T47D (cell line): ENCODE results near the gene SLC12A1.
A peak's percentile ranks its signal among the peaks of the same experiment; 100 is the strongest.

Source experiments
- DNase-seq, 2 experiments: peaks; one replicate each; pipeline versions ENCODE4 v3.0.0 to v3.0.0-alpha.2; 2011 to 2012; ENCODE audit warnings: low read depth in 1 of 2, low spot score in 1 of 2
- JUND ChIP-seq: IDR thresholded peaks from 2 replicates; pipeline ENCODE4 v1.6.1; 2012; ENCODE audit warnings: low read depth
- in situ Hi-C: cut with HindIII; loops from 2 replicates; pipeline ENCODE4 v1.10.0; 2016; ENCODE audit warnings: low sequenced_read_pairs, low pct_unique_long_range_greater_than_20kb

Gene SLC12A1

DNA sequence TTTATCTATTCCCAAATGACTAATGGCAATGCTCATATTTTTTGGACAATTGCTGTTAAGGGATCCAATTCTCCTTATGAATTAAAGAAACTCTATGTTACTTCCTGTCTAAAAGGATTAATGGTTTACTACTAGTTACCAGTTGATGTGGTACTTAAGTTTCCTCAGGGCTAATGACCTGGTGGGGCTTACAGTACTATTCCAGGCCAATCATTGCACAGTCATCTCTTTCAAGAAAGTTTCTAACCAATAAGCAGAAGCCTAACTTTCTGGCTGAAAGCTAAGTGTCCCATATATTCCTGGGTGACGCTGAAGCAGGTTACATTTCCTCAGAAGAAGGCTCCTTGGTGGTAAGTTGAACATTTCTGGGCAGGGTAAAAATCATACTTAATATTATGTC is at the start of gene SLC12A1:
TSS of gene SLC12A1 (plus strand) at position 322 of the 400 bp plus-strand sequence. CDS start 1,418 bp downstream, outside the sequence.
- in situ Hi-C loops = no loop called here
- DNase-seq = no peak
- no peak for TF ChIP-seq JUND

DNA sequence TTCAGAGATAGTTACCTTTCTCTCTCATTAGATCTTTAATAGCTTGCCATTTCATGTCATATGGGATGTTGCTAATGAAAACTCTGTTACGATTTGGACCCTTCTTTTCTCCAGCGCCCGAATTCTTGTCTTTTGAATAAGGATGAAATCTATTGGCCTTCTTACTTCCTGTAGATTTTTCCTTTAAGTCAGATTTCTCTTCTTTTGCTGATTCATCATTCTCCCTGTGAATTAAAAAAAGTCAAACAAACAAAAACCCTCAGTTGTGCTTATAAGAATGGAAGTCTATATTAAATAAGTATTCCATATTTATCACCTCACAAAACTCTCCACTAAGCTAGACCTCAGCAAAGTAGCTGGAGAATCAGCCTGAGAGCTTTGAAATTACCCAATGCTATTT is 37.5 kb upstream of the SLC12A1 start:
- no peak for TF ChIP-seq JUND
- no peak for DNase-seq
- in situ Hi-C loops = no loop called here

DNA sequence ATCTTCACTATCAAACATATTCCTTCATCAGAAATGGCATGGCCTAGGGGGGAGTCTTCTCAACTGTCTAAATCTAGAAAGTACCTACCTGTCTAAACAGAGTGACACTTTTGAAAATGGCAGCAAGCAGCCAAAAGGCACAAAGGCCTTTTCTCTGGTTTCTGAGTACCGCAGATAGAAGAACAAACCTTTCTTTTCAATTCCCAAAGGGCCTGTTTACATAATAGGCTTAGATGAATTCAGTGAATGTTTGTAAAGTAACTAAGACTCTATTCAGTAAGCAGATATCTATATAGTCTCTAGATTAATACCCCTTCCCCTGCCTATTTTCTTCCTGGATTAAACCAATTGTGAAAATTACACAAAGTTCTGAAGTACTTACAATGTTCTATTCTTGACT is 35.1 kb upstream of the SLC12A1 start:
- in situ Hi-C loops = no loop called here
- DNase-seq = no peak
- TF ChIP-seq JUND = no peak

DNA sequence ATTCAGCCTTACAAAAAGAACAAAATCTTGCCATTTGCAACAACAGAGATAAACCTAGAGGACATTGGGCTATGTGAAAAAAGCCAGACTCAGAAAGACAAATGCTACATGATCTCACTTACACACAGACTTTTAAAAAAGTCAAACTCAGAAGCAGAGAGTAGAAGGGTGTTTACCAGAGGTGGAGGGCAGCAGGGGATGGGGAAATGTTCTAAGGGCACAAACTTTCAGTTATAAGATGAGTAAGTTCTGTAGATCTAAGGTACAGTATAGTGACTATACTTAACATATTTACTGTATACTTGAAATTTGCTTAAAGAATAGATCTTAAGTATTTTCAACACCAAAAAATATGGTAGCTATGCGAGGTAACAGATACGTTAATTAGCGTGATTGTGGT is 31.0 kb upstream of the SLC12A1 start:
- in situ Hi-C loops = no loop called here
- DNase-seq = no peak
- no peak for TF ChIP-seq JUND

DNA sequence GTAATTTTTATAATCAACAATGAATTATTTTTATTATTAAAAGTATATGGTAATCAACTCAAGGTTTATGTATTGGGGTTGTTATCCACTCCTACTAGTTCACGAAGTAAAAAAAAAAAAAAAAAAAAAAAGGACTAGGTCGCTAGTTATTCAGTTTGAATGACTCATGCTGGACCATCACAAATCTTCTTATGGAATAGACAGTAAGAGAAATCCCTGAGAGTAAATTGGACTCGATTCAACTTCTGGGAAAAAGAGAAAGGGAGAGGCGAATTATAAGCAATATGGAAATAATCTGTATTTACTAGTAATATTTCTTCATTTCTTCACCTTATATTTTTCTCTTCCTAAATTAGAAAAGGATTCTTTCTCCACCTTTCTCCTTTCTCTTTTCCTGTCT is 30.0 kb upstream of the SLC12A1 start:
- no peak for TF ChIP-seq JUND
- in situ Hi-C loops = no loop called here
- DNase-seq = no peak

DNA sequence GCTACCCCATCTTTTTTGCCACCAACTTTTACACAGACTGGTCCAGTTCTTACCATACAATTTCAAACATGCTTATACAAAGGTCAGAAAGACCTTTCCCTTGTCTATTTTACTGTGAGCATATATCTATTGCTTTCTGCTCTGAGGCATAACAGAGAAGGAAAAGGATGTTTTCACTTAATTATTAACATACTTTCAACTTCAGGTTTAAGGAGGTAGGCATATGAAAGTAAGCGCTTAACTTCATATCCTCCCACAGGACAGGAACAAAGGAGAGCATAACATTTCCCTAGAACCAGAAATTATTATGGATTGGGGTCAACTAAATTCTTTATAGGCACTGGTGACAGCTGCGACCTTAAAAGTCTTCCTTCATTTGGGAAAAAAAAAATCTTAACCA is 29.1 kb upstream of the SLC12A1 start:
- no peak for TF ChIP-seq JUND
- in situ Hi-C loops = no loop called here

DNA sequence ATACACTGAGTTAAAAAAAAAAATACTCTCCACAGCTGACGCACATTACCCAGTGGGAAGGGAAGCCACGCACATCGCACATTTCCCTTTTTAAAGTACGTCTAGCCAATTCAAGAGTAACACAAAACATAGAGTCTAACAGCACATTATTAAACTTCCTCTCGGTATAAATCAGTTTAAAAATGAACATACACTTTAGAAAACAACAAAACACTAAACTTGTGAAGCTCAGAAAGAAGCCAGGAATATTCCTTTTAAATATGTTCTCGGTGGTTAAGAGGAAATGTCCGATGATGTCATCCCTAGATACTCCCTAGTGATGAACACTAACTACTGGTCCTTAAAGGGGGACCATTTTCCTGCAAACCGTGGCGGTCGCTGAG is 28.7 kb upstream of the SLC12A1 start:
- in situ Hi-C loops = no loop called here
- peak; percentile 23 to 56 for DNase-seq
- TF ChIP-seq JUND = no peak

More for the DNA sequence above, 29.1 kb upstream of the SLC12A1 start:
- no peak for DNase-seq

DNA sequence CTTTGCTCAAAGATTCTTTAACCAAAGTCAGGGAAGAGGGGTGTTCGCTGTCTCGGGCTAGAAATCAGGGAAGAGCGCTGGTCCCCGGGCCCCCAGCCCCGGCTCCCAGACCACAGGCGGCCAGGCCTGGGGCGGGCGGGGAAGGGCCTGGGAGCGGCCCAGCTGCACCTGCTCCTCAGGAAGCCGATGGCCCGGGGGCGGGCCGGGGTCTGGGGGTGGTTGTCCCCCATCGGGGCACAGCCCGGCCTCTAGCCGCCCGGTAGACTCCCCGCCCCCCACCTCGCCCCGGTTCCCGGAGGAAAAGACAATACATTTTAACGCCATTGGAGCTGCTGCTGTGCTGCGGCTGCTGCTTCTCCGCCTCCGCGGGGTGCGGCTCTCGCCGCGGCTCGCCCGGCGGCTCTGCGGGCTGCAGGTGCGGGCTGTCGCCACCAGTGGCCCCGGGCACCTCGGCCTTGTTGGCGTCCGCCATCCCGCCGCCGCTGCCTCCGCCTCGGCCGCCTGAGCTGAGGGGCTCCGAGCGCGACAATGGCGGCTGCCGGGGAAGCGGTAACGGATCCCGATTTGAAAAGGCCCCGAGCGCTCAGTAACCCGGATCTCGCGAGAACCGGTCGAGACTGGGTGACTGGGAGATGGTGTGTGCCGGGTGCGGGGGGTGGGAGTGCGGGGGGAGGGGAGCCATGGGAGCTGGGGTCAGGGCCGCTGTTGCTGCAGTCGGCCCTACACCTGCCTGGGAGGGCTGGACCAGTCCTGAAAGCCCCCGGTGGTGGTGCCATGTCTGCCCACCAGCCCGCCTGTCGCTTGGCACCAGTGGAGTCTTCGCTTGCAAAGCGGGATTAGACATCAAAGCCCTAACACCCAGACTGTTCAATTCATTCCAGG is 28.1 kb upstream of the SLC12A1 start, which contains the start of gene MYEF2:
TSS of gene MYEF2 (minus strand) at position 530 of the 882 bp plus-strand sequence. CDS start at position 472, 58 bp downstream.
- DNase-seq = peak; percentile 72 to 89
- no peak for TF ChIP-seq JUND
- in situ Hi-C loops = no loop called here

DNA sequence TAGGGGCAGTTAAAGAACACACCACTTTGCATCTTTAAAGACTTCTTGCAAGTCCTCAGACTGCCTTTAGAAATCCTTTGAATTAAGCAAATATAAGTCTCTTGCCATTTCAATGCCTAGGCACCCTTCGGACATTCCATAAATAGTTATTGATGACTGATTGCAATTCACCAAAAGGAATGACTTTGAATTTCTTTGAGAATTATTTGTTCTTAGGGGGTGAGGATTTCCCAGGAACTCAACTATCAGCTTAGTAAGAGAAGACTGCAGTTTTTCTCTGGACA is 27.5 kb upstream of the SLC12A1 start:
- no peak for TF ChIP-seq JUND
- DNase-seq = no peak
- in situ Hi-C loops = no loop called here

DNA sequence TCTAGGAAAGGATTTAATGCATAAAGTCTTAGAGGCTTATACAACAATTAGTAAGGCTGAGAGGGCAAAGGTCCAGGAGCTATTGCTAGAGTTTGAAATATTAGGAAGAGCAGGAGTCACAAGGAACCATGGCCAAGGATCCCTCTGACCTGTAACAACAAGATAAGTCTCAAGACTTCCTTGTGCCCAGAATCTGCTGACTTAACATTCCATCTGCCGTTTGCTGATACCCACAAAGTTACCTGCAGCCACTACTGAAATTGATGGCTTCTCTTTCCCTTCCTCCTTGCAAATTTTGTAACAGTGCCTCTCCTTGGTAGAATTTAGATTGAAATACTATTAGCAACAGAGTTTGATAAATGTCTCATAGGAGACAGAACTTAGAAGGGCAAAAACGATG is 23.4 kb upstream of the SLC12A1 start:
- no peak for TF ChIP-seq JUND
- in situ Hi-C loops = no loop called here
- no peak for DNase-seq

DNA sequence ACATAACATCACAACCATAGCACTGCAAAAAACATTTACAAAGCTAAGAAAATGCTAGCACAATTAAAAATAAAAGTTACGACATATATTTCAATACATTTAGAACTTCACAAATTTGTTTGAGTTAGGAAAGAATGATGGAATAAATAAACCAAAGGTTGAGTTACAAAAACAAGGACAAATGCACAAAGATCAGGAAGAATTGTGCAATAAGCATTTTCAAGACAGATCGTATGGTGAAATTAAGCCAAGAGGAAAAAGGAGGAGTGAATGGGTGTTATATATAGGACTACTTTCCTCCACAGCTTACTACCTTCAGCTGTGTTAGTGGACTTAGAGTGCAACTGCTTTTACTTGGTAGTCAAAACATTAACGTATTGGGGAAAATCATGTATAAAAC is 20.6 kb upstream of the SLC12A1 start:
- TF ChIP-seq JUND = no peak
- no peak for DNase-seq
- in situ Hi-C loops = no loop called here

DNA sequence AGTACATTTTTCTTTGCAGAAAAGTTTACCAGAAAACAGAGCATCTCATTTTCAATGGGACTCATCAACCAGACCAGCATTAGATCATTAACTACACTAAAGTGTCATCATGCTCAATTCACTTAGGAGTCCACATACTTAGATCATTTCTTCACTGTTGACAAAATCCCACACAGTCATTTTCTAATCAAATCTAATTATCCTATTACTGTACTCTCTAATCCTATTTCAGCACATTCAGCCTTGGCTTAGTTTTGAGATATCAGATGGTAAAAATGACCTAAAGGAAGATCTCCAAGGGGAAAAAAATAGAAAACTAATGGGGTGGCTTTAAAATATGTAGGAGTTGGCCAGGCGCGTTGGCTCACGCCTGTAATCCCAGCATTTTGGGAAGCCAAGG is 19.8 kb upstream of the SLC12A1 start:
- in situ Hi-C loops = no loop called here
- TF ChIP-seq JUND = no peak
- no peak for DNase-seq

DNA sequence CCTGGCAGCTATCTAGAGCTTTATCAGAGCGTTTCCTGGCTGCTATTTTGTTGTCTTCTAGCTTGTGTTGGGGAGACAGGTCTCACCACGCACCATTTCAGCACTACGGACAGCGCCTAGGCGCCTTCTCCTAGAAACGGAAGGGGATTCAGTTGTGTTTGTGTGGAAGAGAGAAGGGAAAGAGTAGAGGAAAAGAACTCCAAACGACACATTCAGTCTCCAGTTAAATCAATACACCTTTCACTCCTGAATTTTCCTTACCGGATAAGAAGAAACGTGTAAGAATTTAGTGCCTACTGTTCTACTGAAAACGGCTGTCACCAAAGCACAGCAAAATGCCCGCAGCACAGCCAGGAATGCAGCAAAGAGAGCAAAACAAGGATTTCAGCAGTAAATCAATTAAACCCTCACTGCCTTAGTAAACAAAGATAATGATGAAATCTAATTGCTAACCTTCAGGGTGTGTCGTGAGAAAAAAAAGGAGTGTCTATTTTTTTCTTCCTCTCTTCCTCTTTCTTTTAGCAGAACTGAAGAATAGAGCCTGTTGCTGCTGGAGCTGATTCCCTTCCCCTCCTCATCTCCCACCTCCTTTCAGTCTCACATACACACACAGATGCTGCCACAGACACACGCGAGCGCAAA is 15.0 kb upstream of the SLC12A1 start:
- DNase-seq = peak; percentile 57 to 84
- TF ChIP-seq JUND = no peak
- in situ Hi-C loops = no loop called here

DNA sequence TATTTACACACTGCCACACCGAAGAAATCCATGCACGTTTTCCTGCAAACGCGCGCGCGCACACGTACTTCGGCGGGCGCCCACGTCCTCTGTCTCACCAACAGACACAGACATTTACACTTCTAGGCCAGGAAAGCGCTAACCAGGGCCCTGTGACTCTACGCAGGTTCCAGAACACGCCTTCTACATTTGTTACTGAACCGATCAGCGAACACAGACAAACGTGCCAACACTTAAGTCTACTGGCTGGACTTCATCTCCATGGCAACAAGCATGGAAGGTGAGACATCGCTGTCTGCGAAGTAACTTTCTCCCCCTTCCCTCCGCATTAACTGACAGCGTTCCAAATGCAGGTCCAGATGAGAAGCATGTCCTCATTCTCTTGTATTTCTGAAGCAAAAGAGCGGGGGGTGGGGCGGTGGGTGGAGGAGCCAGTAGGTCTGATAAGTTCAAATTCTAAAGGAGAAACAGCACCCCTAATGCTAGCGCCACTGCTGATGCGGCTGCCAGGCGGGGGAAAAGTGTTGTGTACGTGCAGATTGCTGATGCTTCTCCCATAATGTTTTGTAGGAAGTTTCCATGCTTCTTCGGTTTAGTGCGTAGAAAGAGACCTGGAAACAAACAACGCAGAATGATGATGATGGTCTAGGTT is 14.4 kb upstream of the SLC12A1 start, which contains the start of gene CTXN2:
TSS of gene CTXN2 (plus strand) at position 92 of the 652 bp plus-strand sequence. CDS start 9,636 bp downstream, outside the sequence.
- in situ Hi-C loops = no loop called here
- DNase-seq = no peak
- TF ChIP-seq JUND = no peak
